ENCODE data around the gene TEX264. TPM values are rescaled to one million over a fixed set of nuclear protein-coding genes. Genes with fewer than 3 reads are reported as not detected.

Gene TEX264
- total RNA-seq, 1 experiment from 2014 or later: 46.4 TPM

- Mint-ChIP-seq H3K36me3 (ENCODE audit: insufficient read depth, unreplicated experiment) (no peaks in the 10 kb centered on the region), H3K27me3 (ENCODE audit: insufficient read depth, unreplicated experiment) (peaks cover 6% of the 10 kb centered on the region), H3K4me3 (ENCODE audit: unreplicated experiment) (no peak overlapping the region), H3K27ac (ENCODE audit: low read depth, unreplicated experiment) (no peak overlapping the region), H3K9me3 (ENCODE audit: unreplicated experiment) (no peaks in the 10 kb centered on the region), H3K4me1 (ENCODE audit: insufficient read depth, unreplicated experiment) (peaks cover 6% of the 10 kb centered on the region)
- TF ChIP-seq, protein P1, sequence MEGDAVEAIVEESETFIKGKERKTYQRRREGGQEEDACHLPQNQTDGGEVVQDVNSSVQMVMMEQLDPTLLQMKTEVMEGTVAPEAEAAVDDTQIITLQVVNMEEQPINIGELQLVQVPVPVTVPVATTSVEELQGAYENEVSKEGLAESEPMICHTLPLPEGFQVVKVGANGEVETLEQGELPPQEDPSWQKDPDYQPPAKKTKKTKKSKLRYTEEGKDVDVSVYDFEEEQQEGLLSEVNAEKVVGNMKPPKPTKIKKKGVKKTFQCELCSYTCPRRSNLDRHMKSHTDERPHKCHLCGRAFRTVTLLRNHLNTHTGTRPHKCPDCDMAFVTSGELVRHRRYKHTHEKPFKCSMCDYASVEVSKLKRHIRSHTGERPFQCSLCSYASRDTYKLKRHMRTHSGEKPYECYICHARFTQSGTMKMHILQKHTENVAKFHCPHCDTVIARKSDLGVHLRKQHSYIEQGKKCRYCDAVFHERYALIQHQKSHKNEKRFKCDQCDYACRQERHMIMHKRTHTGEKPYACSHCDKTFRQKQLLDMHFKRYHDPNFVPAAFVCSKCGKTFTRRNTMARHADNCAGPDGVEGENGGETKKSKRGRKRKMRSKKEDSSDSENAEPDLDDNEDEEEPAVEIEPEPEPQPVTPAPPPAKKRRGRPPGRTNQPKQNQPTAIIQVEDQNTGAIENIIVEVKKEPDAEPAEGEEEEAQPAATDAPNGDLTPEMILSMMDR (IDR thresholded peaks at IDR 0.05; ENCODE audit: unreplicated experiment): no peak
- BruUV-seq (replicated peaks): no TSS peak
- CTCF ChIA-PET: interaction anchor here (0.6 to 1.5 kb wide), 2 partner anchors 40 to 214 kb away, joined by 3 to 4 read pairs; no protein-coding TSS in a partner anchor
- intact Hi-C loops (cut with micrococcal nuclease): no loop called here
- no peak for DNase-seq (ENCODE audit: unreplicated experiment)
- POLR2A ChIA-PET: interaction anchor here (0.7 to 0.9 kb wide), 3 partner anchors 9 to 1154 kb away, joined by 3 to 5 read pairs (median 4); no protein-coding TSS in a partner anchor
Measured at GRCh38 chr3:51729042-51729633, 58.1 kb downstream of the TEX264 start.

DNA sequence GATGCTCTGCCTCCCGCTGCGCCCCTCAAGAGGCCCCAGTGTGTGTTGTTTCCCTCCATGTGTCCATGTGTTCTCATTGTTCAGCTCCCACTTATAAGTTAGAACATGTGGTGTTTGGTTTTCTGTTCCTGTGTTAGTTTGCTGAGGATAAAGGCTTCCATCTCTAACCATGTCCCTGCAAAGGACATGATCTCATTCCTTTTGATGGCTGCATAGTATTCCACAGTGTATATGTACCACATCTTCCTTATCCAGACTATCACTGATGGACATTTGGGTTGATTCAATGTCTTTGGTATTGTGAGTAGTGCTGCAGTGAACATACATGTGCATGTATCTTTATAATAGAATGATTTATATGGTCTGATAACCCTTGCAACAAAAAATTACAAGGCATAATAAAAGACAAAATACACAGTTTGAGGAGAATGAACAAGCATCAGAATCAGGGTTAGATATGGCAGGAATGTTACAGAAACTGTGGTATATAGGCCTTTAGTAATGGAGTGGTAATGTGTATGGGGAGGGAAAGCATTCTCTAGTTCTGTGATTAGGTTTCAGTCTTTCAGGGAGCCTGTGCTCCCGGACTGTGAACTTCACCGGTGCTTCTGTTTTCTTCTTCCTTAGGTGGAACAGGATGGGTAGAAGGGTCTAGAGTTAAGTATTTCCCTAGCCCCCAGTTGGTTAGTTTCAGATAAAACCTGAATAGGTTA lies 63.0 kb downstream of the TEX264 start:
- no peak for DNase-seq (ENCODE audit: unreplicated experiment)
- H3K9me3 Mint-ChIP-seq (ENCODE audit: unreplicated experiment): no peaks in the 10 kb centered on the region

GRCh38 chr3:51734572-51734907 lies 63.5 kb downstream of the TEX264 start:
- POLR2A ChIA-PET: no interaction called here
- Mint-ChIP-seq H3K36me3 (ENCODE audit: insufficient read depth, unreplicated experiment) (no peaks in the 10 kb centered on the region), H3K27me3 (ENCODE audit: insufficient read depth, unreplicated experiment) (peaks cover 43% of the 10 kb centered on the region), H3K4me3 (ENCODE audit: unreplicated experiment) (no peak overlapping the region), H3K27ac (ENCODE audit: low read depth, unreplicated experiment) (no peak overlapping the region), H3K9me3 (ENCODE audit: unreplicated experiment) (no peaks in the 10 kb centered on the region), H3K4me1 (ENCODE audit: insufficient read depth, unreplicated experiment) (no peaks in the 10 kb centered on the region)
- CTCF ChIA-PET: interaction anchor here (0.6 to 1.0 kb wide), 4 partner anchors 53 to 348 kb away, joined by 3 to 5 read pairs (median 4); no protein-coding TSS in a partner anchor
- TF ChIP-seq, protein P1 (IDR thresholded peaks at IDR 0.05; ENCODE audit: unreplicated experiment): no peak
- intact Hi-C loops (cut with micrococcal nuclease): no loop called here
- no peak for DNase-seq (ENCODE audit: unreplicated experiment)
- no TSS peak for BruUV-seq (replicated peaks)

More for the DNA sequence above, 63.0 kb downstream of the TEX264 start:
- no TSS peak for BruUV-seq (replicated peaks)
- Mint-ChIP-seq H3K4me1 (ENCODE audit: insufficient read depth, unreplicated experiment) (peaks cover 3% of the 10 kb centered on the region), H3K4me3 (ENCODE audit: unreplicated experiment) (no peak overlapping the region), H3K27ac (ENCODE audit: low read depth, unreplicated experiment) (no peak overlapping the region), H3K36me3 (ENCODE audit: insufficient read depth, unreplicated experiment) (no peaks in the 10 kb centered on the region), H3K27me3 (ENCODE audit: insufficient read depth, unreplicated experiment) (peaks cover 38% of the 10 kb centered on the region)
- TF ChIP-seq, protein P1 (IDR thresholded peaks at IDR 0.05; ENCODE audit: unreplicated experiment): no peak
- CTCF ChIA-PET: interaction anchor here (0.6 kb wide), 1 partner anchor 348 kb away, joined by 3 read pairs; no protein-coding TSS in a partner anchor
- intact Hi-C loops (cut with micrococcal nuclease): no loop called here
- POLR2A ChIA-PET: no interaction called here

DNA sequence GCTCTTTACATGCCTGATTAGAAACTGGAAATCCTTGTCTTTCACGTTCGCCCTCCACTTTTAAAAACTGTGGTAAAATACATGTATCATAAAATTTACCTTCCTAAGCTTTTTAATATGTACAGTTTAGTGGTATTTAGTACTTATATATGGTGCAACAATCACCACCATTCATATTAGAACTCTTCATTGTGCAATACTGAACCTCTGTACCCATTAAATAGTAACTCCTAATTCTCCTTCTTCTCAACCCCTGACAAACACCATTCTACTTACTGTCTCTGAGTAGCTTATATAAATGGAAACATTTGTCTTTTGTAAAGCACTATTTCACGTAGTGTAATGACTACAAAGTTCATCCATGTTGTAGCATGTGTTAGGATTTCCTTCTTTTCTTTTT lies 64.0 kb downstream of the TEX264 start:
- Mint-ChIP-seq H3K4me3 (ENCODE audit: unreplicated experiment) (no peak overlapping the region), H3K4me1 (ENCODE audit: insufficient read depth, unreplicated experiment) (no peaks in the 10 kb centered on the region), H3K9me3 (ENCODE audit: unreplicated experiment) (no peaks in the 10 kb centered on the region), H3K27me3 (ENCODE audit: insufficient read depth, unreplicated experiment) (peaks cover 48% of the 10 kb centered on the region), H3K27ac (ENCODE audit: low read depth, unreplicated experiment) (no peak overlapping the region), H3K36me3 (ENCODE audit: insufficient read depth, unreplicated experiment) (no peaks in the 10 kb centered on the region)
- TF ChIP-seq, protein P1 (IDR thresholded peaks at IDR 0.05; ENCODE audit: unreplicated experiment): no peak
- ChIA-PET CTCF (interaction anchor here (0.6 to 1.0 kb wide), 4 partner anchors 53 to 349 kb away, joined by 3 to 5 read pairs (median 4); no protein-coding TSS in a partner anchor), POLR2A (interaction anchor here (0.9 kb wide), 1 partner anchor 8 kb away, joined by 3 read pairs; no protein-coding TSS in a partner anchor)
- intact Hi-C loops (cut with micrococcal nuclease): no loop called here
- no TSS peak for BruUV-seq (replicated peaks)
- no peak for DNase-seq (ENCODE audit: unreplicated experiment)

Data from MCF 10A (cell line).